DMS 273 (cell line): ENCODE measurements around the gene LAMP1.
"Not testable (repeated sequence)": the region's sequence is repeated elsewhere in the genome, so short reads cannot be mapped to it uniquely, and the experiment has no call there.

Experiments
- DNase-seq: peaks from one replicate; lab custom pipeline; 2025; ENCODE audit not compliant: unreplicated experiment; lab: John Stamatoyannopoulos, UW

LAMP1 gene

DNA sequence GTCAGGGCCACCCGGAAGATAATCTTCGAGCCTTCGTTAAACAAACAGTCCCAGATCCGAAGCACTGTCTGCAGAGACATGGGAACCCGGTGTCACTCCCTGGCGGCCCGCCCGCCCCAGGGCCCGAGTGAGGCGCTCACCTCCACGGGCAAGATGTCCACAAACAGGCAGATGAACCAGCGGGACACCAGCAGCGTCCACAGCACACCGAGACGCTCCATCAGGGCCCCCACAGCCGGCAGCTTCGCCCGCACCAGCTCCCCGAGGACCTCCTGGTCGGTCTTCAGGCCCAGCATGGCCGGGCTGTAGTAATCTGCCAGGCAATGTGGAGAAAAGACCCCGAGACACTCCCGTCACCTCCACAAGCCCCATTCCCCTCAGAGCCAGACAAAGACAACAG lies 28.7 kb downstream of the LAMP1 start:
- no peak for DNase-seq

DNA sequence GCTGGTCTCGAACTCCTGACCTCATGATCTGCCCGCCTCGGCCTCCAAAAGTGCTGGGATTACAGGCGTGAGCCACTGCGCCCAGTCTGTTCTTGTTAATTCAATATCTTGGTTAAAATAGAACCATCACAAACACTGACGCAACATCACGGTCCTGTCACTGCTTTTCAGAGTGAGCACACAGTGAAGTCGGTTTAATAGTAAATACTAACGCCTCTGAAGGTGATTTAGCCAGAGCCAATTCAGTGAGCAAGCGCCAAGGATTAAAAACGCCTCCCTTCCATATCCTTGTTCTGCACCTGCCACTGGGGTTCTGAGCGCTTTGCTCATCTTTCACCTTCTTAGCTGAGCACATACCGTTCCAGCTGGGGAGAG lies 30.3 kb downstream of the LAMP1 start:
- peak; percentile 17 for DNase-seq

DNA sequence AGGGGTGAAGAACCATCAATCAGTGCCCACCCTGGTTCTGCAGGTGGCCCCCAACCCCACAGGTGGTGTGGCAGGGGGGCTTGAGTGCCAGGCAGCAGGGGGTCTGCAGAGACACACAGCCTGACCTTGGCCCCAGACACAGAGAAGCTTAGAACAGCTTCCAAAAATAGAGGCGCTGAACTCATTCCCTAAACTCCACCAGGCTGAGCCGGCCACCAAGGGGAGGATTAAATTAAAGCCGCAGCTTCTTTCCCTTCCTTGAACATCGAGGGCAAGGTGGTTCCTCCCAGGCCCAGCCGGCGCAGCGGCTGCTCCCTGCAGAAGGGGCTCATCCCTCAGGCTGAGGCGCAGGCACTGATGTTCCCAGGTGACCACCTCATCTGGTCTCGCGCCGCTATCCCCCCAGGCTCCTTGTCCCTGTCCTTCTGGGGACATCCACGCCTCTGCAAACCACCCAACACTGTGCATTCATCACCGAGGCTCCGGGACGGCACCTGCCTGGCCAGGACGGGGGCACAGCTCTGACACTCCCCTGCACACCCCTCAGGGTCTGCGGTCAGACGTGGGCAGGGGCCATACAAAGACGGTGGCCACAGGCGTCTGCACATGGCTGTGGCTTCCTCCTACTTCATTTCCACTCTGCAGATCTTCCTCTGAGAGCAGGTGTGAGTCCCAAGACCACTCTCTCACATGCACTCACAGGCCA lies 30.9 kb downstream of the LAMP1 start:
- no peak for DNase-seq

DNA sequence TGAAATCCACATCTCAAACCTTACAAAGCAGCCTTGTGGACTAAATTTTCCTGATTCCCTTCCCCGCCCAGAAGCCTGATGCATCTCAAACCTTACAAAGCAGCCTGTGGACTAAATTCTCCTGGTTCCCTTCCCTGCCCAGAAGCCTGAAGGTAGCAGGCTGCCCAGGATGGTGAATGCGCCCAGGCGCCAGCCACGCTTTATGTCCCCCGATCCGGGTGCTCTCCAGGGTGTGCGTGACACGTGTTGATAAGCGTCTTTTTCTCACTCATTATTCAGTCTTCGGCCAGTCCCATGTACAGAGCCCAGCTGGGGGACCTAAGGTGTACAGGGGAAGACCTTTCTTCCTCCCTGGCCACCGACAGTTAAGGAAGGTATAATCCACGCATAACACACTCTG lies 31.8 kb downstream of the LAMP1 start:
- DNase-seq = no peak

DNA sequence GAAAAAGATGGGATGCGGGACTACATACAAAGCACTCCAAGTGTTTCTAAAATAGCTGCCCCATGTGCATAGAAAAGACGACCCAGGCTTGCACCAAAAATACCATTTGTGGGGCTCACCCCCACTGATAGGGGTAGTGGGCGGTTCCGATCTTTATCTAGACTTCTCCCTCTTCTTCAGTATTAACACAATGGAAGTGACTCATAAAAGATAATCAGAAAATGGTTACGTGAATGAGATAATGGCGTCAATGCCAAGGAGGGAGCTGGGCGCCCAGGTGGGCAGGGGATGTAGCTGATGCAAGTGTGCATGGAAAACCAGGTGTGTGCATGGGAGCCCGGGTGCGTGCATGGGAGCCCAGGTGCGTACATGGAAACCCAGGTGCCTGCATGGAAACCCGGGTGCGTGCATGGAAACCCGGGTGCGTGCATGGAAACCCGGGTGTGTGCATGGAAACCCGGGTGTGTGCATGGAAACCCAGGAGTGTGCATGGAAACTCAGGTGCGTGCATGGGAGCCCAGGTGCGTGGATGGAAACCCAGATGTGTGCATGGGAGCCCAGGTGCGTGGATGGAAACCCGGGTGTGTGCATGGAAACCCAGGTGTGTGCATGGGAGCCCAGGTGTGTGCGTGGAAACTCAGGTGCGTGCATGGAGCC lies 32.7 kb downstream of the LAMP1 start:
- no peak for DNase-seq

DNA sequence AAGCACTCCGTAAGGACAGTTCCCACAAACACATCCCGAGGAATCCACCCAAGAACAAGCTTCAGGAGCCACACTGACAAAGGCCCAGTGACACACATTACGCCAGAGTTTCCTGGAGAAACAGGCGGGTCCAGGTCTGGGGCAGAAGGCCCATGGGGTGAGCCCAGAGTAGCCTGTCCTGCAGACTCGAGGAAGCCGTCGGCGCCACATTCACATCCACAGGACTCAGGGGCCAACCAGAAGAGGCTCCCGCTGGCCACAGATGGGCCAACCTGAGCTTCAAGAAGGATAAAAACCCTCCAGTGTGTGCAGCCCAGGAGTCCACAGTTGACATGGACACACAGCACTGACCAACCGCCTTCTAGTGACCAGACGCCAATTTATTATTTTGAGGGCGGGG lies 35.6 kb downstream of the LAMP1 start:
- DNase-seq = no peak

DNA sequence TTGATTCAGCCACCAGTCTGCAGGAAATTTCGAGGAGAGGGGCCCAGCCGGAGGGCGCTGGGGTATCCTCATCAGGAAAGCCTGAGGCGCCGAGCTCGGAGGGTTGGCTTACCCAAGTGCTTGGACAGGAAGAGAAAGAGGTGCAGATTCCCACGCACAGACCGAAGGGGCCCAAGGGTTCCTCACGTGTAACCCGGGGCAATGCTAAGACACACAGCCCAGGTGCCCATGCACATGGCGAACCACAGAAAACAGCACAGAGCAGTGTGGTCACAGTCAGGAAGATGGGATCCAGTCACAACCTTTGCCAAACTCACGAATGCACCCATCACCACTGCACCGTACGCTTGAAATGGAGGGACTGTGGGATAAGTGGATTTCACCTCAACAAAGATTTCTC lies 36.0 kb downstream of the LAMP1 start:
- no peak for DNase-seq

DNA sequence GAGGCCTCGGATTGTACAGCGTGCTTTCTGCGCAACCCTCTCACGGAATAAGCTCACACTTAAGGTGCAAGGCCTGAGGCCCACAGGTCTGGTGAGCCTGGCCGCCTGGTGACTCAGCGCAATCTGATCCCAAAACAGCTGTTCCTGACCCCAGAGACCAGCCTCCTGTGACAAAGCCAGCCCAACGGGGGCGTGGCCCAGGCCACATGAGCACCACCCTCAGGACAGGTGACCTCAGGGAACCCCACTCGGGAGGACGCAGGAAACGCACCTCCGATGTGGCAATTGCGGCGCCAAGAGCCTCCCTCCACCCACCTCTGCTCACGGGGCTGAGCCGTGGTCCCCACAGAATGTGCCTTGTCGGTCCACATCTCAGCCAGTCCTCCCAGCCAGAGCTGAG lies 40.5 kb downstream of the LAMP1 start:
- DNase-seq = no peak

DNA sequence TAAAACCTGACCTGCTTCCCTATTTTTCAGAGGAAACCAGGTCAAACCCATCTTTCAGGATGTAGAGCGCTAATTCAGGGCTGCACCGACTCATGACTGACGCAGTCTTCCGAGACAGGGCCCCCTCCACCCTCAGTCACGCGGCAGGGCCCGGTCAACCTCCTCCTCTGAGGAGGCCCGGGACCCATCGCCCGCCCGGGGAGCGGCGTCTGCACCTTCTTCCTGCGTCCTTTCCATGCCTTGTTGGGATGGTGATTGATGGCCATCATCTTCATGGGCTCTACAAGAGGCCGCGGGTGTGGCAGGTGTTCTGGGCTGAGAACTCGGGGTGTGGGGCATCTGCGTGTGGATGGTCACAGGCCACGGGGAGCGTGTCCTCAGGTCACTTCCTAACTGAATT lies 40.9 kb downstream of the LAMP1 start:
- DNase-seq = no peak

DNA sequence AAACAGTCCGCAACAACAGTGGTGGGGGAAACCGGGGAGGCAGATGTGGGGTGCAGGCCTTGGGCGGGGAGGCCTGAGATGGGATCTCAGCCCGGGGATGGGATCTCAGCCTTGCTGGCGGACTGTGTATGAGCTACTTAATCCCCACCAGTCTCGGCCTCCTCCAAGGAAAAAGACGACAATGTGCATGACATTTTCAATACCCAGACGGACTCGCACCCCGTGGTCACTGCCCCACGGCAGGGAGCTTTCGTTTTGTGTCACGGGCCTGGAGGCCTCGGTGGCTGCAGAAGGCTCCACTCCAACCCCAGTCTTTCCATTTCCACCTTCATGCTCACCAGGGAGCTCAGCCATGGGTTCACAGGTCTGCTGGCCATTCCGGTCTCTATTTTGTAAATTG lies 41.4 kb downstream of the LAMP1 start:
- DNase-seq = no peak

DNA sequence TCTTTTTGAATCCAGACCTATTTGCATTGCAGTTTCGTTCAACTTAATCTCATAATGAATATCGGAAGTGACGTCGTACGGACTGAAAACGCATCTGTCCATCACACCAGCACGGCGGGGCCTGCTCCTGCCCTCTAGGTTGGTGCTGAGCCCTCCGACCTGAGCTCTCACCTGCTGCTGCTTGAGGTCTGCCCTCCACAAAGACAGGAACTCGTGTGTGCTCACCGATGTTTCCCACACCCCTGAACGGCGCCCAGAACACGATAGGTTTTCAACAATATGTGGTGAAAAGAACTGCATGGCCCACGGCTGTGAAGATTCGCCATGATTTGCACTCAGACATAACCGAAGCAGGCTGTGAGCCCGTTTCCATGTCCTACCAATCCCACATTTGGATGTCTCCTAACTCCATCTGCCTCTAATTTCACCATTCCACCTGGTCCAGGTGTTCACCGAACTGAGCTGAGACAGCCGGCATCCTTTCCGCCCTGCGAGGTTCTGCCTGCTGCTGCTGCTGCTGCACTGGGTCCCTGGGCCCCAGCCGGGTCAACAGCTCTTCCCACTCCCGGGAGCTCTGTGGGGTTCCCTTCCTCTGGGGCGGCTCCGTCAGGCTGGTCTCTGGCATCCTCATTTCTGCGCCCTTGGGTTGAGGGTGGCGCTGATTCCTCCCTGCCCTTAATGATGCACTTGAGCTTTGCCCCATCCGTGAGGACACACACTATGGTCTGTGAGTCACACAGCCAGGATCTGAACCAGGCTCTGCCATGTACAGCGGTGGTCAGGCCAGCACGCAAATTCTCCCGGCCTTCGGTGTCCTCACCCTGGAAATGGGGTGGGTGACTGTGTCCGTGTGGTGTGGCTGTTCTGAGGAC lies 46.0 kb downstream of the LAMP1 start:
- DNase-seq = no peak

DNA sequence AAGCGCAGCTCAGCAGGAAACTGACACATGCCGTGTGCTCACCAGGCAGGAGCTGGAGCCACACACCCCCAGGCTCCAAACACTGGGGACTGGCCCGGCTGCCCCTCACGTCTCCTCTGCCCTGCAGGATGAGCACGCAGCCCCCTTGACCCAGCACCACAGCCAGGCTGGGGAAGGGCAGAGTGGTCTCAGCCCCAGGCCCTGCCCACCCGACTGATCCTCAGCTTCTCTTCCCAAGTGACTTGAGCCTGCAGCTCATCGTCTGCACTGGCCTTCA lies 46.6 kb downstream of the LAMP1 start:
- no peak for DNase-seq

DNA sequence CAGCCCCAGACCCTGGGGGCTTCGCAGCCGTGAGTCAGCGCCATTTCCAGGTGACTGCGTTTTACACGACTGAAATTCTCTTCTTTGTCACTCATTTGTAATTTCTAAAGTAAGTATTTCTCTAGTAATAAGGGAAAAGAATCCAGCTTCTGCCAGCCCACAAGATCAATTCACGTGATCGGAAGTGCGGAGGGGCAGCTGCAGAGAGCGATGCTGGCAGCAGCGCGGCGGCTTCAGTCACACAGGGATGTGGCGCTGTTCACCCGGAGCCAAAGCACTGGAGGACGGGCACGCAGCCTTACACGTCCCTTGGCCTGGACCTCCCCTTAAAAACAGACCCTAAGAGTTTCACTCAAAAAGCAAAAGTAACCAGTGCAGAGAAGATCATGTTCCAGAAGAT lies 48.4 kb downstream of the LAMP1 start:
- no peak for DNase-seq

DNA sequence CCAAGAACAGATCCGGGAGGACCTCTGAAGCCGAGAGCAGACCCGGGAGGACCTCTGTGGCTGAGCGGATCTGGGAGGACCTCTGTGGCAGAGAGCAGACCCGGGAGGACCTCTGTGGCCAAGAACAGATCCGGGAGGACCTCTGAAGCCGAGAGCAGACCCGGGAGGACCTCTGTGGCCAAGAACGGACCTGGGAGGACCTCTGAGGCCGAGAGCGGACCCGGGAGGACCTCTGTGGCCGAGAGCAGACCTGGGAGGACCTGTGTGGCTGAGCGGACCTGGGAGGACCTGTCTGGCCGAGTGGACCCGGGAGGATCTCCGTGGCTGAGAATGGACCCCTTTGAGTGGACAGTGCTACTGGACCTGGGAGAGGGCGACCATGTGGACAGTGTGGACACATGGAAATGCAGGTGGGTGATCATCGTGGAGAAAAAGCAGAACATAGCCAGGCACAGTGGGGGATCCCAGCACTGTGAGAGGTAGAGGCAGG lies 50.7 kb downstream of the LAMP1 start:
- not testable (repeated sequence) for DNase-seq

DNA sequence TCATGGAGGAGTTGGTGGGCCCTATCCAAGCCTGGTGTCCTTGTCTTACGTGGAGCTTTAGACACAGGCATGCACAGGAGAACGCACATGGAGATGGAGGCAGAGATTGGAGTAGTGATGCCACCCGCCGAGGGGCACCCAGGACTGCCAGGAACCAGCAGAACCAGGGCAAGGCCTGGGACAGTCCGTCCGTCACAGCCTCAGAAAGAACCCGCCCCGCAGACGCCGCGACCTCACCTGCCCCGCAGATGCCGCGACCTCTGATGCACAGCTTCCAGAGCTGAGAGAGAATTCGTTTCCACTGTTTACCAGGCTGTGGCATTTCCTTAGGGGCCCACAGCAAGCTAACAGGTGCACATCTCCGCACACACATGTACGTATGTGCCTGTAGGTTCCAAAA lies 51.6 kb downstream of the LAMP1 start:
- no peak for DNase-seq

DNA sequence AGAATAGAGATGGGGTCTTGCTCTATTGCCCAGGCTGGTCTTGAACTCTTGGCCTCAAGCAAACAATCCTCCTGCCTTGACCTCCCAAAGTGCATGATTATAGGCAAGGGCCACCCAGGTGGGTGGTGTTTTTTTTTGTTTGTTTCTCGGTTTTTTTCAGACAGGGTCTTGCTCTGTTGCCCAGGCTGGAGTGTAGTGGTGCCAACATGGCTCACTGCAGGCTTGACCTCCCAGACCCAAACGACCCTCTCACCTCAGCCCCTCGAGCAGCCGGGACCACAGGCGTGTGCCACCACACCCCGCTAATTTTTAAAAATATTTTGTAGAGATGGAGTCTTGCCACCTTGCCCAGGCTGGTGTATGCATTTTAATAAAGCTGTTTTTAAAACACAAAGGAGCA lies 52.0 kb downstream of the LAMP1 start:
- no peak for DNase-seq

DNA sequence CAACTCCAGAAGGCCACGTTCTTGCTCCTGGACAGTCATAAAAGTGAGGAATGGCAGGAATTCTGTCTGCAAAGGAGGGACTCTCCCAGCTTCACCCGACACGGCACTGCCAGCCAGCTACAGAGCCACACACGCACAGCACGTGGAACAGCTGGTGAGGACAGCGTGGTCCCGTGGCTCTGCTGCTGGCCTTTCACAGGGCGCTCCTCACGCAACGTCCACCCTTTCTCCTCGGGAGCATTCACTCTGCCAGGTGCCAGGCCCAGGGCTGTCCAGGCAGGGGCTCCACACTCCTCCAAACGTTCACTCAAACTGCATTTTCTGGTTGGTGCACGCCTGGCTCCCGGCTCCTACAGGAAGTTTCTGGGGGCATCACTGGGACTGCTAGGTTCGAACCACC lies 52.5 kb downstream of the LAMP1 start:
- no peak for DNase-seq

DNA sequence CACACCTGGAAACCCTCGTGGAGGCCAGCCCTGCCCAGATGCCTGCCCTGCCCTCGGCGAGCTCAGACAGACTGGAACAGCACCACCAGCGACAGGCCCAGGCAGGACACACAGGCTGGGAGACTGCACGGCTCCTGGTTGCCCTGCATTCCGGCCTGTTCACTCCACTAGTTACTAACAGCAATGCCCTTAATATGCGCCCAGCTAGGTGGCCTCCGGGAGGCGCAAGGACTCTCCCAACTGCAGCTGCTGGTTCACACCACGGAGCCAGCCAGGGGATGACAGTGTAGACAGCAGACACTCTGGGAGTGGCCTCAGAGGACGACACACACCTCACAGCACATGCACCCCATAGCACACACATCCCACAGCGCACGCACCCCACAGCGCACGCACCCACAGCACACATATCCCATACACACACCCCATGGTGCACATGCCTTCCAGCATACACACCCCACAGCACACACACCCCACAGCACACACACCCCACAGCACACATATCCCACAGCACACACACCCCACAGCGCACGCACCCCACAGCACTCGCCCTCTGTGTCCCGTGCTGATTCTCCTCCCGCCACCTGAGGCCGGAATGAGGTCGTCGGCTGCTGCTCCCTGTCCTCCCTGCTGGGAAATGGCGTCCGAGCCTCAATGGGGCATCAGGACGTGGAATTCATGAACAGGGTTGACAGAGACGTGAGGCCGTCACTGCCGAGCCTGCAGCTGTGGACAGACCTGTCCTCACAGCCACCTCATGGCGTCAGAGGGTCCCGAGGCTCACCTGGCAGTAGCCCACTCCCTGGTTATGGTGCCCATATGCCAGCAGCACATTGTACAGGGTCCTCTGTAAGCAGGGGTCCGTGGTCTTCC lies 53.3 kb downstream of the LAMP1 start:
- DNase-seq = peak; percentile 23

DNA sequence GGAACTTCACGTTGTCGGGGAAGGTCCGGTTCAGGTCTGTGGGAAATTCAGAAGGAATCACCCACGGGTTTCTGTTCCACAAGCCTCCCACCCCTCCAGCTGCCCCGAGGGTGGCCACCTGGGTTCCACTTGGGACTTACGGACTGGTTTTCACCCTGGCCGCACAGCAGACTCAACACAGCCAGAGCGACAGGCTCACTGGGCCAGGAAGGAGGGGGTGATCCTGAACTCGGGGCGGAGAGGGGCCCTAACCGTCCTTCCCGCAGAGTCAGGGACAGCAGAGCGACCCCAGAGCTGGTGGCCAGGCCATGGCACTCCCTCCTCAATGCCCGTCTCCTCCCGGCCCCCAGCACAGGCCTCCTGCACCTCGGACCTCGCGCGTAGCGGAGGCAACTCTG lies 53.9 kb downstream of the LAMP1 start:
- no peak for DNase-seq

DNA sequence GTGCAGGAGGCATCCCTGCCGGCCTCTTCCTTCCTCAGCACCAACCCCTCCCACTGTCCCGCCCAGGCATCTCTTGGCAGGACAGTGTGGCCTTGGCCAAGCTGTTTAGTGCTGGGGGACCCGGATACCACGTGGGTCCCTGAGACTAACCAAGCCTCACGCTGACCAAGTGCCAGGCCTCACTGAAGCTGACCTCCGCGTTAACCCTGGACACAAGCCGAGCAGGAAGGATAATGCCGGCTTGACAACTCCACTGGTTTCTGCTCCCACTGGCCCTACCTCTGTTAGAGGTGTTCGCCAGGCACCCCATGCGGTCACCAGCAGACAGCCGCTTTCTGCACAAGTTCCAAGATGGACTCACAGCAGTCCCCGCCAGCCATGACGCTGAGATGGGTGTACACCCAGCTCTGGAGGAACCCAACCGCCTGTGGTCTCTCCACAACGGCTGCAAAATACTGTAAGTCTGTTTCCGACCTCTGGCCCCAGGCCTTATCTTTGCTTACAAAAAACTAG lies 54.5 kb downstream of the LAMP1 start:
- DNase-seq = no peak

DNA sequence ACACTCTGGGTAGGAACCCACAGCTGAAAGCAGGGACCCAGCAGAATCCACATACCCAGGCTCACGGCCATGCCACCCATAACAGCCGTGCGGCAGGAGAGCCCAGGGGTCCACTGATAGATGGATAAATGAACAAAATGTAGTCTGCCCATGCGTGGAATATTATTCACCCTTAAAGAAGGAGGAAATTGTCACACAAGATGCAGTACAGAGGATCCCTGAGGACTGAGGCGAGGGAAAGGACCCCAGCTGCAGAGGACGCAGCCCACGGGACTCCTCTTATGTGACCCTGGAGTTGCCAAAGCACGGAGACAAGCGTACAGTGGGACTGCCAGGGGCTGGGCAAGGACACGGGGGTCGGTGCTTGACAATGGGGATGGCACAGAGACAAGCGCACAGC lies 56.2 kb downstream of the LAMP1 start:
- no peak for DNase-seq
